Right ventricle myocardium inferior (tissue), 1 donor: ENCODE measurements around the gene ZNF652. TPM values are rescaled to one million over a fixed set of nuclear protein-coding genes. Genes with fewer than 3 reads are reported as not detected.
"Not testable (repeated sequence)": the region's sequence is repeated elsewhere in the genome, so short reads cannot be mapped to it uniquely, and the experiment has no call there.

ENCODE experiments used
- ATAC-seq: fragments of 200-7000 bp; cut with Tn5 transposase; one replicate; pipeline ENCODE4 v1.9.1; 2020; ENCODE audit warnings: mild to moderate bottlenecking, moderate library complexity
- DNase-seq: peaks from one replicate; pipeline ENCODE4 v3.0.0; 2021; ENCODE audit errors: missing footprints
- intact Hi-C: fragments of 100-400 bp; cut with DNase I; formaldehyde crosslinking; loops from one replicate; pipeline ENCODE4 v1.11.0; 2022
- long read RNA-seq: library from polyadenylated mRNA; unstranded; transcript quantifications from one replicate; pipeline ENCODE4 v2.0.0, GENCODE V29; 2021
- total RNA-seq: library from RNA; stranded (reverse); fragmentation: NEBNext Ultra II Directional; extraction: Animal tissue kit (Norgen Biotek cat#: 25700); gene quantifications from one replicate; pipeline ENCODE4 v1.2.1, GENCODE V29; 2021
- donor health status: DM: no; HTN: yes; CAD: no; lungs with severe emphysema.

The ZNF652 gene
- total RNA-seq, result 19.0 TPM
- long read RNA-seq, partial matches to known transcripts, result 1 of 4 reads
- long read RNA-seq, other reads (novel, unspliced or antisense), result 3 of 4 reads

- peak; percentile 92 for ATAC-seq
- intact Hi-C loops, result loop anchor here (5.0 kb wide), 1 partner anchor 45 kb away; no protein-coding TSS in a partner anchor
- peak; percentile 94 for DNase-seq
Measured at GRCh38 chr17:49361902-49362722, at the start of gene ZNF652. ZNF652 (minus strand) TSS chr17:49362250; CDS start chr17:49317725, 44,525 bp downstream.

- intact Hi-C loops, result loop anchor here (2.0 kb wide), 1 partner anchor 148 kb away; no protein-coding TSS in a partner anchor
- ATAC-seq (no peak), DNase-seq (no peak)
Measured at GRCh38 chr17:49409066-49409465, 47.0 kb upstream of the ZNF652 start.

- intact Hi-C loops, result loop anchor here (2.0 kb wide), 1 partner anchor 149 kb away; no protein-coding TSS in a partner anchor
- peak; percentile 63 for ATAC-seq
Measured at GRCh38 chr17:49407981-49408501, 46.0 kb upstream of the ZNF652 start.

GRCh38 chr17:49407086-49407485 lies 45.0 kb upstream of the ZNF652 start:
- ATAC-seq, result no peak
- no peak for DNase-seq
- intact Hi-C loops, result no loop called here

More at GRCh38 chr17:49407981-49408501, 46.0 kb upstream of the ZNF652 start:
- DNase-seq, result peak; percentile 88

GRCh38 chr17:49406421-49407061 lies 44.5 kb upstream of the ZNF652 start:
- intact Hi-C loops, result no loop called here
- DNase-seq (no peak), ATAC-seq (no peak)

- DNase-seq (no peak), ATAC-seq (no peak)
- intact Hi-C loops, result no loop called here
Measured at GRCh38 chr17:49404906-49405305, 42.9 kb upstream of the ZNF652 start.

- intact Hi-C loops, result no loop called here
- DNase-seq, result no peak
- ATAC-seq, result no peak
Measured at GRCh38 chr17:49404361-49404760, 42.3 kb upstream of the ZNF652 start.

GRCh38 chr17:49403514-49404289 lies 41.7 kb upstream of the ZNF652 start:
- no peak for ATAC-seq
- intact Hi-C loops, result loop anchor here (2.0 kb wide), 1 partner anchor 147 kb away; no protein-coding TSS in a partner anchor

GRCh38 chr17:49402706-49403105 lies 40.7 kb upstream of the ZNF652 start:
- ATAC-seq, result no peak
- intact Hi-C loops, result loop anchor here (2.0 kb wide), 1 partner anchor 148 kb away; no protein-coding TSS in a partner anchor

More at GRCh38 chr17:49403514-49404289, 41.7 kb upstream of the ZNF652 start:
- no peak for DNase-seq

GRCh38 chr17:49401971-49402611 lies 40.0 kb upstream of the ZNF652 start:
- ATAC-seq, result no peak
- intact Hi-C loops, result loop anchor here (2.0 kb wide), 1 partner anchor 149 kb away; no protein-coding TSS in a partner anchor

More at GRCh38 chr17:49402706-49403105, 40.7 kb upstream of the ZNF652 start:
- DNase-seq, result no peak

GRCh38 chr17:49399995-49400394 lies 37.9 kb upstream of the ZNF652 start:
- ATAC-seq (no peak), DNase-seq (no peak)
- intact Hi-C loops, result no loop called here

More at GRCh38 chr17:49401971-49402611, 40.0 kb upstream of the ZNF652 start:
- no peak for DNase-seq

GRCh38 chr17:49397586-49397985 lies 35.5 kb upstream of the ZNF652 start:
- DNase-seq (no peak), ATAC-seq (no peak)
- intact Hi-C loops, result no loop called here

- DNase-seq (no peak), ATAC-seq (no peak)
- intact Hi-C loops, result no loop called here
Measured at GRCh38 chr17:49393491-49394255, 31.6 kb upstream of the ZNF652 start.

GRCh38 chr17:49390548-49391324 lies 28.7 kb upstream of the ZNF652 start:
- ATAC-seq, result peak; percentile 45

GRCh38 chr17:49389514-49390347 lies 27.7 kb upstream of the ZNF652 start:
- intact Hi-C loops, ATAC-seq, DNase-seq: not testable (repeated sequence)

More at GRCh38 chr17:49390548-49391324, 28.7 kb upstream of the ZNF652 start:
- intact Hi-C loops, result no loop called here
- DNase-seq, result peak; percentile 68
